Liver (tissue), 3 donors: Measurements from ENCODE around the gene SEPTIN3.

Experiments
- RAD21 ChIP-seq, 2 donors: IDR thresholded peaks; 2 replicates each; pipeline ENCODE4 v1.6.1; 2016; ENCODE audit warnings: antibody characterized with exemption in 2 of 2, mild to moderate bottlenecking in 2 of 2
- SP1 ChIP-seq: IDR thresholded peaks from 2 replicates; pipeline ENCODE4 v1.6.1; 2018; ENCODE audit warnings: antibody characterized with exemption, mild to moderate bottlenecking
- TF ChIP-seq, protein P1 (sequence below): fragments of 150-350 bp; IDR thresholded peaks from 2 replicates; pipeline ENCODE4 v1.5.1; 2017; ENCODE audit warnings: improper control_type of control experiment, low read depth, low read length; ENCODE audit not compliant: missing input control
- TF ChIP-seq, protein P2 (sequence below): IDR thresholded peaks from 2 replicates; pipeline ENCODE4 v1.6.1; 2016; ENCODE audit warnings: antibody characterized with exemption
- donor health status: healthy.
- donor health status: healthy.

DNA sequence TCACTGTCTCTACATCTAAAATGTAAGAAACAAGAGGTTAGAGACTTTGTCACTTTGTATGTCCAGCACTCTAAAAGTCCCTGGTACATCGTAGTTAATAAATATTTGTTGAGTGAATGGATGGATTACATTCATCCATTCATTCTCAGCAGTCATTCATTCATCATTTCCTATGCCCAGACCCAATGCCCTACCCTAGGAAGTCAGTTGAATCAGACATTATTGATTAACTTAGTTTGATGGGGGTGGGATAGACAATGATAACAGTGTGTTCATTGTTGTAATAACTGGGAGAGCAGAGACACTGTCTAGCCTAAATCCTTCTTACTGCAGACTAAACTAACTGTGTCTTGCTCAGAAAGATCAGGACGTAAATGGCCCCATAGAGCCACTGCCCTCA lies 21.1 kb upstream of the SEPTIN3 start:
- TF ChIP-seq, protein P1, sequence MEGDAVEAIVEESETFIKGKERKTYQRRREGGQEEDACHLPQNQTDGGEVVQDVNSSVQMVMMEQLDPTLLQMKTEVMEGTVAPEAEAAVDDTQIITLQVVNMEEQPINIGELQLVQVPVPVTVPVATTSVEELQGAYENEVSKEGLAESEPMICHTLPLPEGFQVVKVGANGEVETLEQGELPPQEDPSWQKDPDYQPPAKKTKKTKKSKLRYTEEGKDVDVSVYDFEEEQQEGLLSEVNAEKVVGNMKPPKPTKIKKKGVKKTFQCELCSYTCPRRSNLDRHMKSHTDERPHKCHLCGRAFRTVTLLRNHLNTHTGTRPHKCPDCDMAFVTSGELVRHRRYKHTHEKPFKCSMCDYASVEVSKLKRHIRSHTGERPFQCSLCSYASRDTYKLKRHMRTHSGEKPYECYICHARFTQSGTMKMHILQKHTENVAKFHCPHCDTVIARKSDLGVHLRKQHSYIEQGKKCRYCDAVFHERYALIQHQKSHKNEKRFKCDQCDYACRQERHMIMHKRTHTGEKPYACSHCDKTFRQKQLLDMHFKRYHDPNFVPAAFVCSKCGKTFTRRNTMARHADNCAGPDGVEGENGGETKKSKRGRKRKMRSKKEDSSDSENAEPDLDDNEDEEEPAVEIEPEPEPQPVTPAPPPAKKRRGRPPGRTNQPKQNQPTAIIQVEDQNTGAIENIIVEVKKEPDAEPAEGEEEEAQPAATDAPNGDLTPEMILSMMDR = no peak
- no peak for TF ChIP-seq RAD21 (IDR thresholded peaks at IDR 0.05)
- TF ChIP-seq, protein P2, sequence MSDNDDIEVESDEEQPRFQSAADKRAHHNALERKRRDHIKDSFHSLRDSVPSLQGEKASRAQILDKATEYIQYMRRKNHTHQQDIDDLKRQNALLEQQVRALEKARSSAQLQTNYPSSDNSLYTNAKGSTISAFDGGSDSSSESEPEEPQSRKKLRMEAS = no peak
- no peak for TF ChIP-seq SP1
